Fibroblast of mammary gland (primary cell): Measurements from ENCODE around the gene NDEL1.

Experiments used
- DNase-seq: peaks from one replicate; pipeline ENCODE4 v3.0.0-alpha.2; 2010; ENCODE audit warnings: low read depth
- H3K4me3 ChIP-seq: 2 replicates; pipeline ENCODE4 v1.5.1; 2011; ENCODE audit warnings: low read depth, mild to moderate bottlenecking, low read length, moderate library complexity; ENCODE audit not compliant: control insufficient read depth
- CTCF ChIP-seq: conservative IDR thresholded peaks from 2 replicates; pipeline ENCODE4 v1.5.1; 2011; ENCODE audit warnings: low read depth, low read length, inconsistent platforms; ENCODE audit not compliant: control insufficient read depth, insufficient read depth

NDEL1 gene

GRCh38 chr17:8417806-8418205, 17.9 kb upstream of the NDEL1 start:
- no peak overlapping the region for H3K4me3 ChIP-seq
- TF ChIP-seq CTCF = no peak
- DNase-seq = no peak

- TF ChIP-seq CTCF = no peak
- H3K4me3 ChIP-seq = no peak overlapping the region
- no peak for DNase-seq
These were observed 17.2 kb upstream of the NDEL1 start for GRCh38 chr17:8418471-8418870.

- TF ChIP-seq CTCF = no peak
- no peak overlapping the region for H3K4me3 ChIP-seq
These were observed 16.4 kb upstream of the NDEL1 start for GRCh38 chr17:8419305-8419704.

GRCh38 chr17:8420041-8420934, 15.4 kb upstream of the NDEL1 start:
- TF ChIP-seq CTCF = no peak
- H3K4me3 ChIP-seq = no peak overlapping the region
- peak; percentile 82 for DNase-seq

More at GRCh38 chr17:8419305-8419704, 16.4 kb upstream of the NDEL1 start:
- DNase-seq = no peak

- no peak overlapping the region for H3K4me3 ChIP-seq
- TF ChIP-seq CTCF = no peak
- DNase-seq = peak; percentile 62
These were observed 14.1 kb upstream of the NDEL1 start for GRCh38 chr17:8421571-8421970.

GRCh38 chr17:8426094-8426720, 9.5 kb upstream of the NDEL1 start:
- DNase-seq = no peak
- no peak overlapping the region for H3K4me3 ChIP-seq
- TF ChIP-seq CTCF = no peak
